KOPT-K1 (cell line): ENCODE results near the gene ALDOB.

Experiments
- H3K27ac ChIP-seq: fragments of 200-600 bp; sonication (generic); 2 replicates; pipeline ENCODE4 v1.5.1; 2016; ENCODE audit warnings: antibody characterized with exemption, mild to moderate bottlenecking, low read depth, low read length; ENCODE audit not compliant: poor library complexity, severe bottlenecking
- H3K36me3 ChIP-seq: fragments of 200-600 bp; sonication (generic); 2 replicates; pipeline ENCODE4 v1.5.1; 2017; ENCODE audit warnings: antibody characterized with exemption, mild to moderate bottlenecking, low read length, moderate library complexity; ENCODE audit not compliant: insufficient read depth
- H3K9me3 ChIP-seq: fragments of 200-600 bp; sonication (generic); 2 replicates; pipeline ENCODE4 v1.5.1; 2017; ENCODE audit warnings: antibody characterized with exemption, low read length, mild to moderate bottlenecking; ENCODE audit not compliant: insufficient read depth, poor library complexity, severe bottlenecking

Gene ALDOB

GRCh38 chr9:101419863-101420262 lies 15.7 kb downstream of the ALDOB start:
- Histone ChIP-seq H3K9me3 (no peaks in the 10 kb centered on the region), H3K27ac (no peak overlapping the region), H3K36me3 (no peaks in the 10 kb centered on the region)

GRCh38 chr9:101418518-101419430 lies 16.8 kb downstream of the ALDOB start:
- H3K9me3 ChIP-seq = peaks cover 1% of the 10 kb centered on the region
- H3K36me3 ChIP-seq = no peaks in the 10 kb centered on the region
- no peak overlapping the region for H3K27ac ChIP-seq

GRCh38 chr9:101417977-101418376 lies 17.6 kb downstream of the ALDOB start:
- no peak overlapping the region for H3K27ac ChIP-seq
- peaks cover 9% of the 10 kb centered on the region for H3K9me3 ChIP-seq
- no peaks in the 10 kb centered on the region for H3K36me3 ChIP-seq

- no peak overlapping the region for H3K27ac ChIP-seq
- no peaks in the 10 kb centered on the region for H3K36me3 ChIP-seq
- peaks cover 13% of the 10 kb centered on the region for H3K9me3 ChIP-seq
Measured at GRCh38 chr9:101417389-101417788, 18.2 kb downstream of the ALDOB start.

- Histone ChIP-seq H3K9me3 (peaks cover 24% of the 10 kb centered on the region), H3K36me3 (no peaks in the 10 kb centered on the region), H3K27ac (no peak overlapping the region)
Measured at GRCh38 chr9:101415578-101415977, 20.0 kb downstream of the ALDOB start.

- peaks cover 31% of the 10 kb centered on the region for H3K9me3 ChIP-seq
- no peak overlapping the region for H3K27ac ChIP-seq
- peaks cover 2% of the 10 kb centered on the region; the same call in 1 of the 2 replicates for H3K36me3 ChIP-seq
Measured at GRCh38 chr9:101414839-101415238, 20.7 kb downstream of the ALDOB start.

- Histone ChIP-seq H3K27ac (no peak overlapping the region), H3K9me3 (peaks cover 89% of the 10 kb centered on the region), H3K36me3 (peaks cover 59% of the 10 kb centered on the region)
Measured at GRCh38 chr9:101409079-101409477, 26.5 kb downstream of the ALDOB start.

GRCh38 chr9:101408374-101409078 lies 27.0 kb downstream of the ALDOB start:
- H3K36me3 ChIP-seq = peaks cover 65% of the 10 kb centered on the region
- H3K9me3 ChIP-seq = peaks cover 91% of the 10 kb centered on the region
- H3K27ac ChIP-seq = no peak overlapping the region

- Histone ChIP-seq H3K36me3 (peaks cover 88% of the 10 kb centered on the region), H3K27ac (no peak overlapping the region), H3K9me3 (peaks cover 64% of the 10 kb centered on the region)
Measured at GRCh38 chr9:101403516-101404285, 31.9 kb downstream of the ALDOB start.

GRCh38 chr9:101400120-101400519 lies 35.5 kb downstream of the ALDOB start:
- H3K9me3 ChIP-seq = peaks cover 34% of the 10 kb centered on the region
- H3K27ac ChIP-seq = no peak overlapping the region
- peaks cover 63% of the 10 kb centered on the region for H3K36me3 ChIP-seq

GRCh38 chr9:101399643-101399970 lies 36.0 kb downstream of the ALDOB start:
- H3K36me3 ChIP-seq = peaks cover 63% of the 10 kb centered on the region
- peaks cover 34% of the 10 kb centered on the region for H3K9me3 ChIP-seq
- peak overlapping the region; percentile 63 for H3K27ac ChIP-seq

- H3K36me3 ChIP-seq = peaks cover 63% of the 10 kb centered on the region
Measured at GRCh38 chr9:101398930-101399642, 36.5 kb downstream of the ALDOB start.

GRCh38 chr9:101398068-101398929 lies 37.3 kb downstream of the ALDOB start, which contains the start of the genes MRPL50 and ZNF189:
MRPL50 (minus strand) TSS chr9:101398618; CDS start chr9:101398592, 26 bp downstream.
ZNF189 (plus strand) TSS chr9:101398851; CDS start chr9:101399157, 306 bp downstream.
- Histone ChIP-seq H3K36me3 (peaks cover 59% of the 10 kb centered on the region), H3K9me3 (peaks cover 34% of the 10 kb centered on the region), H3K27ac (peak within 1 kb of the TSS; percentile 74)

More at GRCh38 chr9:101398930-101399642, 36.5 kb downstream of the ALDOB start:
- peak overlapping the region; percentile 63 for H3K27ac ChIP-seq
- H3K9me3 ChIP-seq = peaks cover 34% of the 10 kb centered on the region

- H3K27ac ChIP-seq = peak overlapping the region; percentile 74
- peaks cover 53% of the 10 kb centered on the region for H3K36me3 ChIP-seq
- peaks cover 34% of the 10 kb centered on the region for H3K9me3 ChIP-seq
Measured at GRCh38 chr9:101397746-101398067, 37.9 kb downstream of the ALDOB start.
